ENCODE data around the gene LOXL1.

- TF ChIP-seq CTCF (conservative IDR thresholded peaks at IDR 0.05; ENCODE audit: low read depth, low read length) (no peak), EZH2 (IDR thresholded peaks at IDR 0.05; ENCODE audit: low read length, unreplicated experiment) (no peak)
Observed at GRCh38 chr15:73955326-73955725, 29.1 kb downstream of the LOXL1 start.

Data from PC-3 (cell line).